Stimulated activated CD8-positive, alpha-beta memory T cell treated with anti-CD3 and anti-CD28 coated beads, Interleukin-7, amount 100 ng/mL, for 24 hours (primary cell): ENCODE results near the gene YPEL4.
"Not testable (repeated sequence)": the region's sequence is repeated elsewhere in the genome, so short reads cannot be mapped to it uniquely, and the experiment has no call there.

Source experiments
- DNase-seq: peaks from one replicate; pipeline ENCODE4 v3.0.0-alpha.2; 2020; ENCODE audit warnings: low read depth

Gene YPEL4, protein sequence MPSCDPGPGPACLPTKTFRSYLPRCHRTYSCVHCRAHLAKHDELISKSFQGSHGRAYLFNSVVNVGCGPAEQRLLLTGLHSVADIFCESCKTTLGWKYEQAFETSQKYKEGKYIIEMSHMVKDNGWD

DNA sequence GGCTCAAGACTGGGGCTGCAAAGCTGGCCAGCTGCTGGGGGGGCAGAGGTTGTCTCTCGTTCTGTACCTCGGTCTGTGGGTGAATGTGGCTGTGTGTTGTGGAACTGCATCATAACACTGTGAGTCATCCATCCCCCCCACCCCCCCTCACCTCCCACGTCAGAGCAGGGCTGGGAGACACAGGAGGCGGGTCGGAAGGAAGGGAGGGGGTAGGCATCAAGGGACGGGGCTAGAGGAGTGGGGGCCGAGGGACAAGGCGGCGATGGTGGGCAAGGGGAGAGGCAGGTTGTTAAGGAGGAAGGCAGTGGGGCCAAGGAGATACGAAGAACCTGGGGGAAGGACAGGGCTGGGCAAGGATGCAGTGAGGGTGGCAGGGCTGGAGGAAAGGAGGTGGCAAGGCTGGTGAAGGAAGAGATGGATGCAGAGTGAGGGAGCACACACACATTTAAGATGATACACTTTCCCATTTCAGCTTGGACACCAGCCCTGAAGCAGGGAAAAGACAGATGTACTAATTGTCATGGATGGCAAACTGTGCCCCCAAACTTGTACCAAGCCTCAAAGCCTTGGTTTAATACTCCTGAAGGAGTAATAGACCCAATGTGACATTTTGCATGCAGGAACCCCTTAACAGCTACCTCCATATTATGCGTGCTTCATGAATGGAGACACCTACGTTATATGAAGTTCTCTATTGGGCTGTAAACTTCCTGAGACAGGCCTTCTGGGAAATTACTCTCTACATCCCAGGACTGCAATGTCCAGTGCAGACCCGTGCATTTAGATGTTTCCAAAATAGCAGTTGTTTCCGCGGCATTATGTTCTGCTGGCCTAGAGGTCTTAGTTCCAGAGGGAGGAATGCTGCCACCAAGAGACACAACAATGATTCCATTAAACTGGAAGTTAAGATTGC, at the start of gene YPEL4:
Gene YPEL4, minus strand, starts transcription at position 87 of the 913 bp plus-strand sequence. CDS start 2,805 bp downstream, outside the sequence.
- DNase-seq = peak; percentile 26

DNA sequence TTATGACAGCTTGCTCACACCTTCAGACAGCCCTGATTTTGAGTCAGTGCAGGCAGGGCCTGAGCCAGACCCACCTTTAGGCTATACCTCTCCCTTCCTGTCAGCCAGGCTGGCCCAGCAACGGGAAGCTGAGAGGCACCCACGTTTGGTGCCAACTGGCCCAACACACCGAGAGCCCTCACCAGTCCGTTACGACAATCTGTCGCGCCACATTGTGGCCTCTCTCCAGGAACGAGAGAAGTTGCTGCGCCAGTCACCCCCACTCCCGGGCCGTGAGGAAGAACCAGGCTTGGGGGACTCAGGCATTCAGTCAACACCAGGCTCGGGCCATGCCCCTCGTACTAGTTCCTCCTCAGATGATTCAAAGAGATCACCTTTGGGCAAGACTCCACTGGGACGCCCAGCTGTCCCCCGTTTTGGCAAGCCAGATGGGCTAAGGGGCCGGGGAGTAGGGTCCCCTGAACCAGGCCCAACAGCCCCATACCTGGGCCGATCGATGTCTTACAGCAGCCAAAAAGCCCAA, 49.2 kb upstream of the YPEL4 start:
- no peak for DNase-seq

DNA sequence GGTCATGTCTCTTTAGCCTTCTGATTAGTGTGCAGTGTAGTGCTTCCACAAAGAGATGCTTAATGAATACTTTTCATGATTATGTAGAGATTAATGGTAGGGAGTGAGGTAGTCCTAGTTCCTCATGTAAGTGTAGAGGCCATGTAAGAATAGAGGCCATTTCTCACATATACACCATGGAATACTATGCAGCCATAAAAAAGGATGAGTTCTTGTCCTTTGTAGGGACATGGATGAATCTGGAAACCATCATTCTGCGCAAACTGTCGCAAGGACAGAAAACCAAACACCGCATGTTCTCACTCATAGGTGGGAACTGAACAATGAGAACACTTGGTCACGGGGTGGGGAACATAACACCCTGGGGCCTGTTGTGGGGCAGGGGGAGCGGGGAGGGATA, 40.8 kb upstream of the YPEL4 start:
- not testable (repeated sequence) for DNase-seq

DNA sequence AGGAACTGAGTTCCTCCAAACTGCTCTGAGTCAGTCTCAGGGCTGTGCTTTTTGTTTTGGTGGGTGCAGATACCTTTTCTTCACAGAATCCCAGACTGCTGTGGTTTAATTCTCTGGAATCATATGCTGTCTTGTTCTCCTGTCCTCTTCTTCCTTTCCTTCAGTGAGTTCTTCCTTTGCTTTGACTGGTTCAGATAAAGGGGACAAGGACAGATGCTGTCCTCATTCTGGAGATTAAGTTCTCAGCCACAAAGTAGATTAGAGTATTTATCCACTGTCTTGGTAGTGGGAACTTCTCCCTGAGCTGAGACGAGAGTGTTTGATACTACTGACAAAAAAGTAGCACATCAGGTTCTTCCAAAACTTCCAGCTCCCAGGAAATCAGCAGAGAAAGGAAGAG, 31.5 kb upstream of the YPEL4 start:
- DNase-seq = no peak

DNA sequence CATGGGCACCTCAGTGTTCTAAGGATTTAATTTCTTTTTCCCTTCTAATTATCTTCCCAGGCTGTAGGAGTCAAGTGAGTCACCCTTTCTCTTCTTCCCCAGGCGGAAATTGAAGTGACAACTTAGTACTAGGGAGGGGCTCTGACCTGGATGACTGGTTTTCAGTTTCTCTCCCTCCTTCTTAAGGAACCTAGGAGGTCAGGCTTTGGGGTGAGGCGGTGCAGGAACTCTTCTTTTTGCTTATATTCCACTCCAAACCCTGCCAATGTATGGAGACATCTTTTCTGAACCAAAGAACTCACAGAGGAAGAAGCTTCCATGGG, 30.8 kb upstream of the YPEL4 start:
- no peak for DNase-seq

DNA sequence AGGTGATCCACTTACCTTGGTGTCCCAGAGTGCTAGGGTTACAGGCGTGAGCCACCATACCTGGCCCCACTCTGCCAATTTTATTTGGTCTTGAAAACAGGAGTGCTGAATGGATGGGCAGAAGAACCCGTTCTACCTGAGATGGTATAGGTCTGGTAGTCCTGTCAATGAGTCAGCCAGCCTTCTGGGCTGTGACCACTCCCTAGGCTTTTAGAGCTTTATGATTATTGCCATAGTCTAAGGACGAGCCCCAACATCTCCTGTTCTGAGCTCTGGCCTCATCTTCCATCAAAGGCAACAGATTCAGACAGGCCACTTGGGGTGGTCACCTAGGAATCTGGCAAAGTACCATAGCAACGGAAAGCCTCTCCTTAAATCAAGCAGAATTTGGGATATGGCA, 29.7 kb upstream of the YPEL4 start:
- no peak for DNase-seq

DNA sequence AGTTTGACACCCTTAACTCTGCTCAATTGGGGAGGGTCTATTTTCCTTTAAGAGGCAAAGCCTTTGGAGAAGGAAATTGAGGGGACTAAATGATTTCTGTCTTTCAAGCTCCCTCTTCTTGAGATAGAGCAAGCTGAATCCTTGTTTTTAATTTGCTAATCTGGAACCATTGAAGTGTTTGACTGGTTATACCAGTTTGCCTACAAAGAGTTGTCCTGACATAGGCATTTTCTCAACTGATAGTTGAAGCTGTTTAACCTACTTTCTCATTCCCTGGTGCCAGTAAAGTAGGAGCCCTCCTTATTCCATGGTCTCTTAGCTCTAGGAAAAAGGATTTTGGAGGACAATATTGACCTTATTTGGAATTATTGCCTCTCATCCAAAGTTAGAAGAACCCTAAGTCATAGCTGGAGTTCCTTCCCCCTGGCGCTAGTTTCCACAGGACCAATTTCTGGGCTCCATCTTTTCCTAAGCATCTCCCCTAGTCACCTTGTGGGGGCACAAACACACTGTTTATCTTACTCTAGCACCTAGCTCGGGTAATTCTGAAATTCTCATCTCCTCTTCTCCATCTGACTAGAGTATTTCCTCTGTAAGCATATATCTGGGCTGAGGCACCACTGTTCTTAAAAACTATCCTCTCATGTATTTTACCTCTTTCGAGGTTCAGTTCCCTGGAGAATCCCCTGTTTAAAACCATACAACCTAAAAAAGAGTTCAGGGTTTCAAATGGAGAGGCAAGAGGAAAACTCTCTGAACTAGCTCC, 25.6 kb upstream of the YPEL4 start:
- DNase-seq = no peak

DNA sequence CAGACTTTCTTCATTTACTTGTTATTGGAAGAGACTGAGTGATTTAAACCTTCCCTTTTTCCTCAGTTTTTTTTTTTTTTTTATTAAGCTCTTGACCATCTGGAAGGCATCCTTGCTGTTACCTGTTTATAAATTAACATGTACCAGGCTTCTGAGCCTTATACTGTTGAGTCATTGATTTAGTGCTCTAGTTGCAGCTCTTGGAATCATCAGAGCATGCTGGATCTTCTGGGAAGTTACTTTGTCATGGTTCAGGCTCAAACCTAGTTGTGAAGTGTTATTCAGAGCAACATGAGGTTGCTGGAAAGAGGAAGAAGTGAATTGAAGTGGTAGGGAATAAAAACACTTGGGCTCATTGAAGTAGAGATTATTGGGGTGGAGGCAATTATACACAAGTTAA, 24.5 kb upstream of the YPEL4 start:
- no peak for DNase-seq

DNA sequence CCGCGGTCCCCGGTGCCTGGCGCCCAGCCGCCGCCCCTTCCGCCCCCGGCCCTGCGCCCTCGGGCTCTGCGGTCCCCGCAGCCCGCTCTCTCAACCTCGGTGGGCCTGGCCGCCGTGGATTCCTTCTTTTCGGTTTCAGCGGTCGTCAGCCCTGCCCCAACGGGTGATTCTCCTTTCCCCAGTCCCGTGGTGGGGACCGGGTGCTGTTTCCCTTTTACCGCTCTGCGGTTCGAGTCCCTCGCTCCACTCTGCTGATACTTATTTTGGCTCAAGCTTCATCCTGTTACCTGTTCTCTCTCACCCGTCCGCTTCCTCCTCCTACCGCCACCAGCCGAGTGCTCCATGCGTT, 18.7 kb upstream of the YPEL4 start:
- DNase-seq = peak; percentile 20

DNA sequence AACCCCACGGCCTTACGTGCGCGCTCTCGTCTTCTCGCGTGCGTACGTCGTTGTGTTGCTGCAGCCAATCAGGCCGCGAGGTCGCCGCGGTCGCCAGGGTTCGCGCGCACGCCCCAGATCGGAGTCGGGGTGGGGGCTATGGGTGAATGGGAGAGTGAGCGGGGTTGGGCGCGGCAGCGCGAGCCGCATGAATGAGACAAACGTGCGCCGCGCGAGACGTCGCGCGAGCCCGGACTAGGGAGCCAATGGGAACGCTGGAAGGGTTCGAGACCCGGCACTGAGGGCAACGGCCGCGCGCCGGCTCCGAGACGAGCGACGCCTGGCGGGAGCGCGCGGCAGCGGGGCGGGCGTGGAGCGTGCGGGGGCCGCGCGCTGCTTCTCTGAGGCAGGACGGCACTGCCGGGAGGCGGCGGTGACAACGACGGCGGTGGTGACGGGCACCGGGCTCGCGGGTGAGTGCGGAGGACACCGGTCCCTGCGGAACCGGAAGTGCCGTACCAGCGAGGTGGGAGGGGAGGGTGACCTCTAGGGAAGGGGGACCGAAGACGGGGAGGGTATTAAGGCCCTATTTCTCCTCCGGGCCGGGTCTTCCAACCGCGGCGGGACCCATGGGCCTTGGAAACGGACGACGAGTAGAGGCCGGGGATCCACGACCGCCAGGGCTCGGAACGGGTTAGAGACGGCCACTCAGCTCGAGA, 18.2 kb upstream of the YPEL4 start, which contains the start of gene ZDHHC5:
Gene ZDHHC5, plus strand, starts transcription at position 379 of the 698 bp plus-strand sequence. CDS start 4,977 bp downstream, outside the sequence.
- DNase-seq = peak; percentile 97

DNA sequence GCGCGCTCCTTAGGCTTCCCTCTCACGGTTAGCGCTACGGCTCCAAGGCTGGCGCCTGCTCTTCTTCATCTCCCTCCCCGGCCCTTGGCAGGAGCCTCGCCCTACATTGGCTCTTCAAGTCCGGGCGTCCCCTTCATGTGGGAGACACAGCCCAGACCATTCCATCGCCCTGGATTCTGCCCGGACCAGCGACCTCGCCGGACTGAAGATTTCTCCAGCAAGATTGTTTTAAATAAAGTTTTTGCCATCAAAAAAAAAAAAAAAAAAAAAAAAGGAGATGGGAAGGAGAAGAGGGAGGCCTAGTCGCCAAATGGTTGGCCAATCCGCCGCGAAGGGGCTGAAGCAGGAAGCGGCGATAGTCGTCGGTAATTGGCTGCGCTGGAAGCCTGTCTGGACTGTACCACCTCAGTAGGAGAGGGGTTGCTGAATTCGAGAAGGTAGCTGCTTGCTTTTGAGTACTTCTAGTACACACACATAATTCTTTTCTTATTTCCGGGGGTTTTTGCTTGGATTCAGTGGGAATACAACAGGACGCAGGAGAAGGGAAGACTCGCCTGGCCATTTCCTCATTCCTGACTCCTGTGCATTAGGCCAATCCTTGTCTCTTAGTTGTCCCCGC, 17.5 kb upstream of the YPEL4 start:
- DNase-seq = peak; percentile 79

DNA sequence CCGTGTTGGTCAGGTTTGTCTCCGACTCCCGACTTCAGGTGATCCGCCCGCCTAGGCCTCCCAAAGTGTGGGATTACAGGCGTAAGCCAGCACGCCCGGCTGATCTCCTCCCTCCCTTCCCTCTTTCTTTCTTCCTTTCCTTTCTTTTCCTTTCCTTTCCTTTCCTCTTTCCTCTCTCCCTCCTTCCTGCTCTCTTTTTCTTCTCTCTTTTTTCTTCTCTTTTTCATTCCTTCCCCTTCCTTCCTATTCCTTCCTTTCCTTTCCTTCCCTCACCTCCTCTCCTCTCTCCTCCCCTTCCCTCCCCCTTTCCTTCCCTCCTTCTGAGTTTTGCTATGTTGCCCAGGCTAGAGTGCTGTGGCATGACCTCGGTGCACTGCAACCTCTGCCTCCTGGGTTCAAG, 14.3 kb upstream of the YPEL4 start:
- no peak for DNase-seq

DNA sequence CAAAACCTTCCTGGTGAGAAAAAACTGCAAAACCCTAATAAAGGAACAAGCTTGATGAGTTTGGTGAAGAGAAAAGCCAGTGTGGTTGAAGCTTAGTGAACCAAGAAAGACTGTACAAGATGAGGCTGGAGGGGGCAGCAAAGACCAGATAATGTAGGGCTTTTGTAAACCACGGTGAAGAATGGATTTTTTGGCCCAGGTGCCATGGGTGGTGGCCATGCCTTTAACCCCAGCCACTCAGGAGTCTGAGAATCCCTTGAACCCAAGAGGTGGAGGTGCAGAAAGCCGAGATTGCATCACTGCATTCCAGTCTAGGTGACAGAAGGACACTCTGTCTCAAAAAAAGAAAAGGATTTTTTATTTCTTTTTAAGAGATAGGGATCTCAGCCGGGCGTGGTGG, 13.2 kb upstream of the YPEL4 start:
- DNase-seq = no peak

DNA sequence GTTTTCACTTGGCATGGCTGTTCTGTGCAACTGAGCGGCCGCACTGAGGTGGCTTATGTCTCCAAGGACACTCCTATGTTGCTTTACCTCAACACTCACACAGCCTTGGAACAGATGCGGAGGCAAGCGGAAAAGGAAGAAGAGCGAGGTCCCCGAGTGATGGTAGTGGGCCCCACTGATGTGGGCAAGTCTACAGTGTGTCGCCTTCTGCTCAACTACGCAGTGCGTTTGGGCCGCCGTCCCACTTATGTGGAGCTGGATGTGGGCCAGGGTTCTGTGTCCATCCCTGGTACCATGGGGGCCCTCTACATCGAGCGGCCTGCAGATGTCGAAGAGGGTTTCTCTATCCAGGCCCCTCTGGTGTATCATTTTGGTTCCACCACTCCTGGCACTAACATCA, 10.0 kb upstream of the YPEL4 start:
- no peak for DNase-seq

DNA sequence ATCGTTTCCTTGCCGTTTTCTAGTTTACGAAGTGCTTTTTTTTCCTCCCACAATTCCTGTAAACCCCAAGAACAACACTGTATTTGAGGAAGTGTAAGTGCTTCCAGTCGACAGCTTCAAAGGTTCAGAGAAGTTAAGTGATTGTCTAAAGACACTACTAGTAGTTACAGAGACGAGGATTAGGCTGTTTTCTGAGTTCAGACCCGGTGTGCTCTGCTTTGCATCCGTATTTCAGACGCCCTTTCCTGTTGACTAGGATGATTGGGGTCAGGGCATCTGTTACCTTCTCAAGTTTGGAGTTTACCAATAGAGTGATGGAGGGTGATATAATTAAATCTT, 8.3 kb upstream of the YPEL4 start:
- DNase-seq = no peak

DNA sequence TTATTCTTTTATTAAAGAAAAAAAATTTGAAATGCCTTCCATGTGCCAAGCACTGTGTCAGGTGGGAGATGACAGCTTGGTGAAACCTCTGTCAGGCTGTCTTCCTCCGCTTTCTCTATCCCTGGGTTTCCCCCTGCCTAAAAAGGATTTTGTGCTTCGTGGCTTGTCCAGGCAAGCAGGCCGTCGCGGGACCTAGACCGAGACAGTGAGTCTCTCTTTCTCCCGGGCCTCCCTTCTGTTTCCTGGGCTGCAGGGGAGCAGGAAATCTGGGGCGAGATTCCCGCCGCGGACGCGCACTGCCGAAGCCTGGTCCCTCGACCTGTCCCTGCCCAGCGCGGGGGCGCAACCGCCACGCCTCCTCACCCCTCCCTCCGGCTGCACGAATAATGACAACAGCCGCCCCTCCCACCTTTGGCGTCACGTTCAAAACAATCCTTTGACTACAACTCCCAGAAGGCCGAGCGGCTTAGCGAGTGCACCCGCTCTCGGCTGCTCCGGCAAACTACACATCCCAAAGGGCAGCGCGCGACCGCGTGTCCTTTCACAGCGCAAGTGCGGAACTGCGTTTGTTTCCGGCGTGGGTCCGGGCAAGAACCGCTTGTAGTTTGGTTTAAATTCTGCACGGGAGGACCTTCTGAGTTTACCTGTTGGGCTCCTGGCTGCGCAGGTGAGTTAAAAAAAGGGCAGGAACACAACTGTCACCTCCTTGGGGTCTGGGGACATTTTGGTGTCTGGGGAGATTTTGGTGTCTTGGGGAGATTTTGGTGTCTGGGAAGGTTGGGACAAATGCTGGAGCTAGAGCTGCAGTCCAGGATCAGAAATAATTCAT, 7.7 kb upstream of the YPEL4 start, which contains the start of gene CLP1:
Gene CLP1, plus strand, starts transcription at position 569 of the 829 bp plus-strand sequence. CDS start 1,715 bp downstream, outside the sequence.
- DNase-seq = peak; percentile 98

DNA sequence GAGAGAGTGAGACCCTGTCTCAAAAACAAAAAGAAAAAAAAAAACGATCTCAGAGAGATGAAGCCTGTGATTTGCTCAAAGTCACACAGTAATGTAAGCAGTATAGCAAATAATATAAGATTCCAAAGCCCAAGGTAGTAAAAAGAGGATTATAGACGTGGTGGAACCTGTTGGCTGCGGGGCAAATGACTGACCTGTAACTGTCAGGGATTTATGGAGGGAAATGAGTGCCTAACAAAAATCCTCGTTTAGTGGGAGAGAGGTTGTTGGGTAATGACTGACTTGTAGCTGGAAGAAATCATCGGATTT, 7.1 kb upstream of the YPEL4 start:
- DNase-seq = no peak

DNA sequence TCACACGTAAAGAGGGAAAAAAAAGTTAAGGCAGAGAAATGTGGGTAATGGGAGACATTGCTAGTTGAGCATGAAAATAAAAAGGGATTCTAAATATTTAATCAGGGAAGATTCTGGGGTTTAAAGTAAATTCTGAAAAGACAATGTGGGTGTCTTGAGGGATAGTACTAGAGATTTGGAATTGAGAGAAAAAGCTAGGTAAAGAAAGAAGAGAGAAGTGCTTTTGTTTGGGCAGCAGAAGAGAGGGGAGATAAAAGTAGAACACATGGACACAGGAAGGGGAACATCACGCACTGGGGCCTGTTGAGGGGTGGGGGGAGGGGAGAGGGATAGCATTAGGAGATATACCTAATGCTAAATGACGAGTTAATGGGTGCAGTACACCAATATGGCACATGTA, 3.5 kb upstream of the YPEL4 start:
- DNase-seq = no peak

DNA sequence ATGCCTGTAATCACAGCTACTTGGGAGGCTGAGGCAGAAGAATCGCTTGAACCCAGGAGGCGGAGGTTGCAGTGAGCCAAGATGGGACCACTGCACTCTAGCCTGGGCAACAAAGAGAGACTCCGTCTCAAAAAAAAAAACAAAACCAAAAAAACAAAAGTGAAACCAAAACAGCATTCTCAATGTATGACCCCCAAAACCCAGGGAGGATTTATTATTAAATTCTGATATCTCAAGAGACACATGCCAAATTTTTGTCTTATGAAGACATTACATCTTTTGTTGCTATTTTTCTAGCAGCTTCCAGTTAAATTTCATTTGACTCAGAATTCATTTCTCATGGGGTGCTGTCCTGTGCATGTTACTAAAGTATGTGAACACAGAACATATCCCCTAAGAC, 3.0 kb upstream of the YPEL4 start:
- no peak for DNase-seq

DNA sequence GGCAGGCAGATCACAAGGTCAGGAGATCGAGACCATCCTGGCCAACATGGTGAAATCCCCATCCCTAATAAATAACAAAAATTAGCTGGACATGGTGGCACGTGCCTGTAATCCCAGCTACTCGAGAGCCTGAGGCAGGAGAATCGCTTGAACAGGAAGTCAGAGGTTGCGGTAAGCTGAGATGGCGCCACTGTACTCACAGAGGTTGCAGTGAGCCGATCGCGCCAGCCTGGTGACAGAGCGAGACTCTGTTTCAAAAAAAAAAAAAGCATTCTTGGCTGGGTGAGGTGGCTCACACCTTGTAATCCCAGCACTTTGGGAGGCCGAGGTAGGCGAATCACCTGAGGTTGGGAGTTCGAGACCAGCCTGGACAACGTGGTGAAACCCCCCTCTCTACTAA, 2.5 kb upstream of the YPEL4 start:
- not testable (repeated sequence) for DNase-seq

DNA sequence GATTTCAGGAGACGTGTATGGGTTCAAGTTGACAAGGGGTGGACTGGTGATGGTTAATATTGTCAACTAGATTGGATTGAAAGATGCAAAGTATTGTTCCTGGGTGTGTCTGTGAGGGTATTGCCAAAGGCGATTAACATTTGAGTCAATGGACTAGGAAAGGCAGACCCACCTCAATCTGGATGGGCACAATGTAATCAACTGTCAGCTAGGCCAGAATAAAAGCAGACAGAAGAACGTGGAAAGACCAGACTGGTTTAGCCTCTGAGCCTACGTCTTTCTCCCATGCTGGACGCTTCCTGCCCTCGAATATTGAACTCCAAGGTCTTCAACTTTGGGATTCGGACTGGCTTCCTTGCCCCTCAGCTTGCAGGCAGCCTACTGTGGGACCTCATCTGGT, 1.7 kb upstream of the YPEL4 start:
- DNase-seq = no peak
